GM18868 (cell line): ENCODE data around the gene ZNF780B.
"Not testable (repeated sequence)": the region's sequence is repeated elsewhere in the genome, so short reads cannot be mapped to it uniquely, and the experiment has no call there.

Experiments
- ATAC-seq: cut with Tn5 transposase; IDR thresholded peaks from one replicate; pipeline ENCODE4 v1.9.1; 2021; ENCODE audit warnings: mild to moderate bottlenecking, moderate library complexity; ENCODE audit not compliant: unreplicated experiment

The ZNF780B gene

GRCh38 chr19:40041718-40042117 lies 14.3 kb downstream of the ZNF780B start:
- ATAC-seq = not testable (repeated sequence)

- not testable (repeated sequence) for ATAC-seq
Observed at GRCh38 chr19:40038047-40038446, 18.0 kb downstream of the ZNF780B start.

GRCh38 chr19:40035996-40036395 lies 20.0 kb downstream of the ZNF780B start:
- no peak for ATAC-seq

GRCh38 chr19:40033989-40034560 lies 22.0 kb downstream of the ZNF780B start:
- ATAC-seq = no peak

DNA sequence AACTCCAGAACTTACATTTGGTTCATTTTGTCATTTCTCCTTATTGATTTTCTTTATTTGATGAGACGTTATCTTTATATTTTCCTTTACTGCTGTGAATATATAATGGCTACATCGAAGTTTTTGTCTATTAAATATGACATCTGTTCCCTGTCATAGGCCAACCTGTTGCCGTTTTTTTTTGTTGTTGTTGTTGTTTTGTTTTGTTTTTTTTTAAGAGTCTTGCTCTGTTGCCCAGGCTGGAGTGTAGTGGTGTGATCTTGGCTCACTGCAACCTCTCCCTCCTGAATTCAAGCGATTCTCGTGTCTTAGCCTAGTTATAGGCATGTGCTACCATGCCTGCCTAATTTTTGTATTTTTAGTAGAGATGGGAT lies 29.4 kb downstream of the ZNF780B start:
- no peak for ATAC-seq

DNA sequence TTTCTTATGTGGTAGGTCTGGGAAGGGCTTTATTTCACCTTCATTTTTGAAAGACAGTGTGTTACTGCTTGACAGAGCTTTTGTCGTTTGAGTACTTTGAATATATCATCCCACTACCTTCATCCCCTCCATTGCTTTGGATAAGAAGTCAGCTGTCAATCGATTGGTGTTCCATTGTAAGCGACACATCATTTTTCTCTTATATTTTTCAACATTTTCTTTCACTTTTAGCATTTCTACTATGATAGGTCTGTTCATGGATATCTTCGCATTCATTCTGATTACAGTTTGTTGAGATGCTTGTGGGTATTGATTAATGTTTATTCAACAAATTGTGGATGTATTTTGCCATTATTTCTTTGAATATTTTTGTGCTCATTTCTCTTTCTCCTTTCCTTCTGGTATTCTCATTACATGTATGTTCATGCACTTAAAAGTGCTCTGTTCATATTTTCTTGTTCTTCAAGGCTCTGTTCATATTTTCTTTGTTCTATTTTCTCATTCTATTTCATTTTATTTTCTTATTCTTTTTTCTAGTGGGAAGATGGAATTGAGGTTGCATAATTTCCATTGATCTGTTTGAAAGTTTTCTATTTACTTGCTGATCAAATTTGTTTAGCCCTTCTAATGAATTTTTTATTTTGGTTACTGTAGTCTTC lies 30.0 kb downstream of the ZNF780B start:
- no peak for ATAC-seq

DNA sequence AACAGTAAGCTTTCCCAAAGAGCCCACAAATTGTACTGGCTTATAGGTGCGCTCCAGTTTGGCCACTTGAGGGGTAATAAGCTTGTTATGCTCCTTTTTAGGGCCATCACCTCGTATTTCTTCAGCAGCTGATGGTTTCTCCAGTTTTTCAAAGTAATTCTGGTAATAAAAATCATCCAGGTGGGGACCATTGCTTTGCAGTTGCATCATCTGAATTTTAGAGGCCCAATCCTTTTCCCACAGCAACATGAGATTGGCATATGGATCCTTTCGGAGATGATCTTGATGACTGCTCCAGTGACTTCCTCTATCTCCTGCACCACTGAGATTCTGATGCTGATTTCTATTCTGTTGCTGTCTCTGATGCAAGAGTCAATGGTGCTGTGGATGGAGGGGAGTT lies 32.1 kb downstream of the ZNF780B start:
- ATAC-seq = no peak

DNA sequence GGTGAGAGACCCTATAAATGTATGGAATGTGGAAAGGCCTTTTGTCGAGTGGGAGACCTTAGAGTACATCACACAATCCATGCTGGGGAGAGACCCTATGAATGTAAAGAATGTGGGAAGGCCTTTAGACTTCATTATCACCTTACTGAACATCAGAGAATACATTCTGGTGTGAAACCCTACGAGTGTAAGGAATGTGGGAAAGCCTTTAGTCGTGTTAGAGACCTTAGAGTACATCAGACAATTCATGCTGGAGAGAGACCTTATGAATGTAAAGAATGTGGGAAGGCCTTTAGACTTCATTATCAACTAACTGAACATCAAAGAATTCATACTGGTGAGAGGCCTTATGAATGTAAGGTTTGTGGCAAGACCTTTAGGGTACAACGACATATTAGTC lies 42.0 kb downstream of the ZNF780B start:
- ATAC-seq = no peak

DNA sequence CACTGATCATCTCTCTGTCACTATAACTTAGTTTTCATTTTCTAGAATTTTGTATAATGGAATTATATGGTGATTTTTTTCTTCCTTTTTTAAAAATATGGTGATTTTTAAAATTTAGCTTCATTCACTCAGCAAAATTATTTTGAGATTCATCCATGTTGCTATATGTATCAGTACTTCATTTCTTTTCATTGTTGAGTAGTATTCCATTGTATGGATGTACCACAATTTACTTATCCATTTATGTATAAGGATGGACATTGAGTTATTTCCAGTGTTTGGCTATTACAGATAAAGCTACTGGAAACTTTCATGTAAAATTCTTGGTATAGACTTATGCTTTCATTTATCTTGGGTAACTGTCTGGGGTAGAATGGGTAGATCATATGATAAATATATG lies 46.4 kb downstream of the ZNF780B start:
- no peak for ATAC-seq

DNA sequence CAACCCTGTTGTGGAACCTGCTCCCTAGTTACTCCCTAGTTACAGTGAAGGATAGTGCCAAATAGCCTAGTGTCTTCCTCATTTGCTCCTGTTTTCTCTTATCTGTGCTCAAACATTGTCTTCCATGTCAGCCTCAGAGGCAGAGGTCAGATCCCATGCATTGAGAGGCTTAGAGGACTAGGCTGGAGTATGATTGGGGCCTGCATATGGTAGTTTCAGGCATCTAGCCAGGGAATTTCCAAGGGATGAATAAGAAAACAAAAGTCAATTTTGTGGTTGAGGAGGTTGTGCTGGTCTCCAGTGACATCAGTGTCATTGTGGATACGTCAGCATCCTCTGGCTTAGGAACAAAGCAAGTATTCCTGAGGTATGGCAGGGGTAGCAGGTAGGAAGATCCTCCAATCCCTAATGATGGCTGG lies 49.7 kb downstream of the ZNF780B start:
- ATAC-seq = no peak

GRCh38 chr19:40005691-40006272 lies 50.2 kb downstream of the ZNF780B start:
- no peak for ATAC-seq

DNA sequence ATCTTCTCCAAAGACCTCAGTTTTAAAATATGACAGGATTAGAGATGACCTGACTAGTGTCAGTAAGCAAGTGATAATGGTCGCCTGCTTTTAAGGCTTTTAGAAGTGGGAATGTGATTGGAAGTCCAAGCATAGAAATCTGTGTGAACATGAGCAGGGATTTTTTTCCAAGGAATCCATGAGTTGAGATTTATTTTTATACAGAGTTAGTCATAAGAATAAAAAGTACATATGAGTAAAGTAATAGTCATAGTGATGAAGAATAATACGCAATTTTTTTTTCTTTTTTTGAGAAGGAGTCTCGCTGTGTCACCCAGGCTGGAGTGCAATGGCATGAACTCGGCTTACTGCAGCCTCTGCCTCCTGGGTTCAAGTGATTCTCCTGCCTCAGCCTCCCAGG lies 57.5 kb downstream of the ZNF780B start:
- no peak for ATAC-seq

GRCh38 chr19:39997638-39998216 lies 58.3 kb downstream of the ZNF780B start:
- no peak for ATAC-seq

GRCh38 chr19:39996811-39997637 lies 59.0 kb downstream of the ZNF780B start, which contains the start of gene ZNF546:
Gene ZNF546, plus strand, starts transcription at chr19:39997060. Its CDS starts 1,267 bp downstream, at chr19:39998327.
- peak; percentile 87 for ATAC-seq

- ATAC-seq = peak; percentile 37
Observed at GRCh38 chr19:39996218-39996810, 59.7 kb downstream of the ZNF780B start.

- no peak for ATAC-seq
Observed at GRCh38 chr19:39995794-39996193, 60.2 kb downstream of the ZNF780B start.

- no peak for ATAC-seq
Observed at GRCh38 chr19:39994361-39994760, 61.7 kb downstream of the ZNF780B start.

GRCh38 chr19:39993605-39994004 lies 62.4 kb downstream of the ZNF780B start:
- ATAC-seq = no peak

DNA sequence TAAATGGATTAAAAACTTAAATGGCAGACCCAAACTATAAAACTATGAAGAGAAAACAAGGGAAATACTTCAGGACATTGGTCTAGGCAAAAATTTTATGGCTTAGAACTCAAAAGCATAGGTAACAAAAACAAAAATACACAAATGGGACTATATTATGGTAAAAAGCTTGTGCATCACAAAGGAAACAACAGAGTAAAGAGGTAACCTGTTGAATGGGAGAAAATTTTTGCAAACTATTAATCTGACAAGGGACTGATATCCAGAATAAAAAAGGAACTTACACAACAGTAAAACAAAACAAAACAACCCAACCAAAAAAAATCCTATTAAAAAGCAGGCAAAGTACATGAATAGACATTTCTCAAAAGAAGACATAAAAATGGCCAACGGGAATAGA lies 68.4 kb downstream of the ZNF780B start:
- no peak for ATAC-seq

GRCh38 chr19:39987167-39987566 lies 68.9 kb downstream of the ZNF780B start:
- ATAC-seq = no peak

DNA sequence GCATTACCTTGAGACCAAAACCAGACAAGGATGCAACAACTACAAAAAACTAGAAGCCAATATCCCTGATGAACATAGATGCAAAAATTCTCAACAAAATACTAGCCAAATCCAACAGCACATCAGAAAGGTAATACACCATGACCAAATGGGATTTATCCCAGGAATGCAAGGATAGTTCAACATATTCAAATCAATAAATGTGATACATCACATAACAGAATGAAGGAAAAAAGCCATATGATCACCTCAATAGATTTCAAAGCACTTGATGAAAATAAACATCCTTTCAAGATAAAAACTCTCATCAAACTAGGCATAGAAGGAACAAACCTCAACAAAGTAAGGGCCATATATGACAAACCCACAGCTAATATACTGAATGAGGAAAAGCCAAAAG lies 69.4 kb downstream of the ZNF780B start:
- ATAC-seq = no peak
